Measurements from ENCODE around the gene UBAP1L.

- no peak for TF ChIP-seq CTCF (optimal IDR thresholded peaks at IDR 0.05 in 1 of 3, IDR thresholded peaks at IDR 0.05 in 1 of 3, conservative IDR thresholded peaks at IDR 0.05 in 1 of 3; ENCODE audit: extremely low read depth in 1 of 3, insufficient read depth in 2 of 3, low read length in 3 of 3)
- TF ChIP-seq EZH2 (IDR thresholded peaks at IDR 0.05; ENCODE audit: low read length): no peak
These were observed 18.7 kb upstream of the UBAP1L start, which contains the start of gene PDCD7 for GRCh38 chr15:65133548-65134200.

All from keratinocyte (primary cell).